ENCODE data around the gene STX16. TPM values are rescaled to one million over a fixed set of nuclear protein-coding genes. Genes with fewer than 3 reads are reported as not detected.

The STX16 gene
- total and polyA plus RNA-seq, 9 of the 15 experiments (the other 6 are each of a cell fraction or from before 2014, with no cell fraction given): 4.4 to 43.5 (median 14.7) TPM

- Histone ChIP-seq H3K9me3 (replicated peaks; ENCODE audit: control insufficient read depth, insufficient read depth, low read depth, low read length) (no peaks in the 10 kb centered on the region), H4K20me1 (replicated peaks; ENCODE audit: control insufficient read depth, insufficient read depth, low read length) (no peaks in the 10 kb centered on the region), H3K27ac (ENCODE audit: extremely low read depth, low read depth, low read length) (no peak overlapping the region), H3K9ac (ENCODE audit: insufficient read depth in 1 of 2, low read depth in 2 of 2, low read length in 2 of 2) (no peak overlapping the region), H3K79me2 (ENCODE audit: control insufficient read depth, insufficient read depth, low read length) (no peaks in the 10 kb centered on the region), H3K4me3 (no peak overlapping the region), H3K27me3 (ENCODE audit: control insufficient read depth in 2 of 2, insufficient read depth in 2 of 2, low read length in 2 of 2) (peaks cover 0 to 2% of the 10 kb centered on the region in 2 experiments; a peak in 1 of 5 replicates), H3K4me1 (replicated peaks in 1 of 2; ENCODE audit: control insufficient read depth in 2 of 2, insufficient read depth in 2 of 2, low read length in 2 of 2) (peaks cover 10 to 11% of the 10 kb centered on the region in 2 experiments; a peak in 4 of 5 replicates), H3K4me2 (ENCODE audit: insufficient read depth, low read length) (no peak overlapping the region), H3K36me3 (ENCODE audit: control insufficient read depth, insufficient read depth, low read length) (no peaks in the 10 kb centered on the region), H3K9me1 (ENCODE audit: control insufficient read depth, insufficient read depth, low read length) (no peaks in the 10 kb centered on the region), H2AFZ (ENCODE audit: low read depth, low read length) (no peak overlapping the region)
- intact Hi-C loops (cut with micrococcal nuclease): no loop called here
- ChIA-PET POLR2A (interaction anchor here (2.3 kb wide), 1 partner anchor 10 kb away, joined by 8 read pairs; no protein-coding TSS in a partner anchor), CTCF (ENCODE audit: low intra/inter-chr PET ratio) (no interaction called here)
- in situ Hi-C loops (cut with MboI): loop anchor here (25.0 kb wide), 1 partner anchor 393 kb away; the partner anchor contains the start of gene ANKRD60
- 5% methylated on average over 4 of the region's 4 CpGs for WGBS (ENCODE audit: insufficient coverage, low coverage, missing lambda C conversion rate)
- FAIRE-seq: no peak
- ATAC-seq: no peak
- no TSS peak for BruUV-seq (replicated peaks)
- no peak for DNase-seq (ENCODE audit: extremely low read depth in 1 of 4, low spot score in 3 of 4)
- TF ChIP-seq CTBP1 (IDR thresholded peaks at IDR 0.05; ENCODE audit: borderline replicate concordance) (no peak), U2AF2 (optimal IDR thresholded peaks at IDR 0.05; ENCODE audit: low read depth, low read length) (no peak), NFIX (CRISPR knock-in tag; IDR thresholded peaks at IDR 0.05; ENCODE audit: low read depth) (no peak), ZNF316 (IDR thresholded peaks at IDR 0.05) (no peak), KDM1A (IDR thresholded peaks at IDR 0.05) (no peak), MGA (IDR thresholded peaks at IDR 0.05) (no peak), ZNF764 (CRISPR knock-in tag; IDR thresholded peaks at IDR 0.05; ENCODE audit: low read depth) (no peak), SIRT6 (IDR thresholded peaks at IDR 0.05; ENCODE audit: low read depth, low read length) (no peak), HNRNPLL (IDR thresholded peaks at IDR 0.05; ENCODE audit: low read depth, low read length, poor library complexity, severe bottlenecking) (no peak), POLR3G (IDR thresholded peaks at IDR 0.05; ENCODE audit: extremely low read depth, insufficient read length, insufficient replicate concordance) (no peak), ZNF174 (CRISPR knock-in tag; IDR thresholded peaks at IDR 0.05) (no peak)
Measured at GRCh38 chr20:58630063-58630462, 21.0 kb upstream of the STX16 start.
